HepG2 (cell line): ENCODE measurements around the gene TRIM67. TPM values are rescaled to one million over a fixed set of nuclear protein-coding genes. Genes with fewer than 3 reads are reported as not detected.

Experiments
- ATAD3A ChIP-seq: sonication (generic); formaldehyde crosslinking; IDR thresholded peaks from 2 replicates; pipeline ENCODE4 v1.4.0; 2020; ENCODE audit warnings: missing genetic modification reagents
- CBFB ChIP-seq: sonication (generic); formaldehyde crosslinking; IDR thresholded peaks from 2 replicates; pipeline ENCODE4 v1.4.0; 2020; ENCODE audit warnings: missing genetic modification reagents
- CEBPG ChIP-seq: IDR thresholded peaks from 2 replicates; pipeline ENCODE4 v1.6.1; 2016
- DR1 ChIP-seq: sonication (generic); formaldehyde crosslinking; IDR thresholded peaks from 2 replicates; pipeline ENCODE4 v1.8.0; 2021; ENCODE audit warnings: mild to moderate bottlenecking, missing genetic modification reagents, inconsistent platforms
- GFI1 ChIP-seq: sonication (generic); formaldehyde crosslinking; IDR thresholded peaks from 2 replicates; pipeline ENCODE4 v1.5.0; 2020; ENCODE audit warnings: missing genetic modification reagents, mild to moderate bottlenecking, borderline replicate concordance
- HNF1B ChIP-seq: sonication (generic); formaldehyde crosslinking; IDR thresholded peaks from 2 replicates; pipeline ENCODE4 v1.5.1; 2020; ENCODE audit warnings: mild to moderate bottlenecking, moderate library complexity, missing genetic modification reagents
- HNRNPH1 ChIP-seq: fragments of 200-400 bp; formaldehyde crosslinking; optimal IDR thresholded peaks from 2 replicates; pipeline ENCODE3; 2017; ENCODE audit warnings: mild to moderate bottlenecking, low read depth, low read length
- MAZ ChIP-seq, 2 experiments: sonication (generic) in 1 of 2; formaldehyde crosslinking in 1 of 2; IDR thresholded peaks; 2 replicates each; pipeline versions ENCODE4 v1.5.0 to v1.6.1; 2012 to 2020; ENCODE audit warnings: low read depth in 2 of 2, mild to moderate bottlenecking in 2 of 2, borderline replicate concordance in 1 of 2, improper control_type of control experiment in 1 of 2, low read length in 1 of 2, missing genetic modification reagents in 1 of 2, moderate library complexity in 1 of 2
- NFATC3 ChIP-seq: sonication (generic); formaldehyde crosslinking; IDR thresholded peaks from 2 replicates; pipeline ENCODE4 v1.5.1; 2020; ENCODE audit warnings: mild to moderate bottlenecking, missing genetic modification reagents
- NRL ChIP-seq: sonication (generic); formaldehyde crosslinking; IDR thresholded peaks from 2 replicates; pipeline ENCODE4 v1.5.0; 2020; ENCODE audit warnings: missing genetic modification reagents, mild to moderate bottlenecking, moderate library complexity, borderline replicate concordance
- PAWR ChIP-seq: sonication (generic); formaldehyde crosslinking; IDR thresholded peaks from 2 replicates; pipeline ENCODE4 v1.4.0; 2020; ENCODE audit warnings: missing genetic modification reagents, mild to moderate bottlenecking, borderline replicate concordance
- SMAD9 ChIP-seq: sonication (generic); formaldehyde crosslinking; IDR thresholded peaks from 2 replicates; pipeline ENCODE4 v1.5.1; 2020; ENCODE audit warnings: mild to moderate bottlenecking, missing genetic modification reagents
- TAF1 ChIP-seq: sonication (generic); formaldehyde crosslinking; IDR thresholded peaks from 2 replicates; pipeline ENCODE4 v1.4.0; 2020; ENCODE audit warnings: missing genetic modification reagents
- TARDBP ChIP-seq: sonication (generic); formaldehyde crosslinking; IDR thresholded peaks from 2 replicates; pipeline ENCODE4 v1.8.0; 2022; ENCODE audit warnings: mild to moderate bottlenecking, missing genetic modification reagents
- ZNF10 ChIP-seq: sonication (generic); formaldehyde crosslinking; IDR thresholded peaks from 2 replicates; pipeline ENCODE4 v1.4.0; 2020; ENCODE audit warnings: mild to moderate bottlenecking, low read depth, missing genetic modification reagents, borderline replicate concordance
- ZNF543 ChIP-seq: sonication (generic); formaldehyde crosslinking; IDR thresholded peaks from 2 replicates; pipeline ENCODE4 v1.4.0; 2020; ENCODE audit warnings: mild to moderate bottlenecking, missing genetic modification reagents
- ZNF598 ChIP-seq: sonication (generic); formaldehyde crosslinking; IDR thresholded peaks from 2 replicates; pipeline ENCODE4 v1.5.1; 2020; ENCODE audit warnings: mild to moderate bottlenecking, missing genetic modification reagents, borderline replicate concordance
- ZNF710 ChIP-seq: sonication (generic); formaldehyde crosslinking; IDR thresholded peaks from 2 replicates; pipeline ENCODE4 v1.5.0; 2020; ENCODE audit warnings: mild to moderate bottlenecking, missing genetic modification reagents, borderline replicate concordance
- ZNF883 ChIP-seq: sonication (generic); formaldehyde crosslinking; IDR thresholded peaks from 2 replicates; pipeline ENCODE4 v1.5.1; 2020; ENCODE audit warnings: mild to moderate bottlenecking, missing genetic modification reagents; ENCODE audit errors: not compliant biosample characterization
- ZZZ3 ChIP-seq: sonication (generic); formaldehyde crosslinking; IDR thresholded peaks from 2 replicates; pipeline ENCODE4 v1.4.0; 2020; ENCODE audit warnings: missing genetic modification reagents, mild to moderate bottlenecking, borderline replicate concordance
- polyA plus RNA-seq, 8 experiments: library from polyadenylated mRNA; depleted of rRNA in 3 of 8; stranded (reverse) in 7 of 8; unstranded in 1 of 8; fragments of >200 nt; fragmentation: Illumina TruSeq in 4 of 8; extraction: Trizol in 4 of 8; gene quantifications; 2 replicates each; pipeline versions ENCODE4 v1.2.1 to v1.2.3, GENCODE V29; 2011 to 2016; ENCODE audit warnings: low read depth in 4 of 8, missing spikeins in 1 of 8, mixed read lengths in 1 of 8; ENCODE audit not compliant: insufficient read depth in 1 of 8
- total RNA-seq, 5 experiments: library from RNA; depleted of rRNA; stranded (reverse); fragments of >200 nt; fragmentation: Illumina TruSeq; extraction: Trizol; gene quantifications; 2 replicates each; pipeline ENCODE4 v1.2.3, GENCODE V29; 2016; ENCODE audit warnings: low read depth in 1 of 5
- TF ChIP-seq, protein P1 (sequence below): IDR thresholded peaks from 2 replicates; pipeline ENCODE4 v1.6.1; 2016; ENCODE audit warnings: control low read depth
- TF ChIP-seq, protein P2 (sequence below): sonication (generic); formaldehyde crosslinking; IDR thresholded peaks from 2 replicates; pipeline ENCODE4 v1.4.0; 2020; ENCODE audit warnings: mild to moderate bottlenecking, missing genetic modification reagents
- TF ChIP-seq, protein P3 (sequence below): sonication (generic); formaldehyde crosslinking; IDR thresholded peaks from 2 replicates; pipeline ENCODE4 v1.5.0; 2020; ENCODE audit warnings: missing genetic modification reagents

The TRIM67 gene
- total and polyA plus RNA-seq, 2 of the 13 experiments (the other 11 are each of a cell fraction or from before 2014, with no cell fraction given): not detected

- TF ChIP-seq ZNF598 (CRISPR knock-in tag) (no peak), ZNF883 (CRISPR knock-in tag) (no peak), ZNF710 (peak; percentile 65), ZNF543 (CRISPR knock-in tag) (no peak), TARDBP (CRISPR knock-in tag) (peak; percentile 78), NFATC3 (CRISPR knock-in tag) (no peak), HNF1B (CRISPR knock-in tag) (peak; percentile 96), MAZ (IDR thresholded peaks at IDR 0.05; ENCODE audit: borderline replicate concordance, low read depth, low read length) (no peak), MAZ (CRISPR knock-in tag; IDR thresholded peaks at IDR 0.05; ENCODE audit: low read depth) (no peak), CEBPG (peak; percentile 30), DR1 (CRISPR knock-in tag) (no peak), GFI1 (CRISPR knock-in tag) (peak; percentile 95), PAWR (CRISPR knock-in tag) (no peak), SMAD9 (CRISPR knock-in tag) (no peak), ATAD3A (no peak), ZNF10 (CRISPR knock-in tag) (no peak), ZZZ3 (CRISPR knock-in tag) (no peak), NRL (CRISPR knock-in tag) (no peak), HNRNPH1 (no peak), CBFB (CRISPR knock-in tag) (no peak), TAF1 (CRISPR knock-in tag) (no peak)
- TF ChIP-seq, protein P1, sequence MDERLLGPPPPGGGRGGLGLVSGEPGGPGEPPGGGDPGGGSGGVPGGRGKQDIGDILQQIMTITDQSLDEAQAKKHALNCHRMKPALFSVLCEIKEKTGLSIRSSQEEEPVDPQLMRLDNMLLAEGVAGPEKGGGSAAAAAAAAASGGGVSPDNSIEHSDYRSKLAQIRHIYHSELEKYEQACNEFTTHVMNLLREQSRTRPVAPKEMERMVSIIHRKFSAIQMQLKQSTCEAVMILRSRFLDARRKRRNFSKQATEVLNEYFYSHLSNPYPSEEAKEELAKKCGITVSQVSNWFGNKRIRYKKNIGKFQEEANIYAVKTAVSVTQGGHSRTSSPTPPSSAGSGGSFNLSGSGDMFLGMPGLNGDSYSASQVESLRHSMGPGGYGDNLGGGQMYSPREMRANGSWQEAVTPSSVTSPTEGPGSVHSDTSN (CRISPR knock-in tag): 0 out of 2 replicates have a peak, but pooled peaks have one; percentile 45
- TF ChIP-seq, protein P2, sequence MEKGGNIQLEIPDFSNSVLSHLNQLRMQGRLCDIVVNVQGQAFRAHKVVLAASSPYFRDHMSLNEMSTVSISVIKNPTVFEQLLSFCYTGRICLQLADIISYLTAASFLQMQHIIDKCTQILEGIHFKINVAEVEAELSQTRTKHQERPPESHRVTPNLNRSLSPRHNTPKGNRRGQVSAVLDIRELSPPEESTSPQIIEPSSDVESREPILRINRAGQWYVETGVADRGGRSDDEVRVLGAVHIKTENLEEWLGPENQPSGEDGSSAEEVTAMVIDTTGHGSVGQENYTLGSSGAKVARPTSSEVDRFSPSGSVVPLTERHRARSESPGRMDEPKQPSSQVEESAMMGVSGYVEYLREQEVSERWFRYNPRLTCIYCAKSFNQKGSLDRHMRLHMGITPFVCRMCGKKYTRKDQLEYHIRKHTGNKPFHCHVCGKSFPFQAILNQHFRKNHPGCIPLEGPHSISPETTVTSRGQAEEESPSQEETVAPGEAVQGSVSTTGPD (CRISPR knock-in tag): peak; percentile 89; the same call in 1 of the 2 replicates
- TF ChIP-seq, protein P3, sequence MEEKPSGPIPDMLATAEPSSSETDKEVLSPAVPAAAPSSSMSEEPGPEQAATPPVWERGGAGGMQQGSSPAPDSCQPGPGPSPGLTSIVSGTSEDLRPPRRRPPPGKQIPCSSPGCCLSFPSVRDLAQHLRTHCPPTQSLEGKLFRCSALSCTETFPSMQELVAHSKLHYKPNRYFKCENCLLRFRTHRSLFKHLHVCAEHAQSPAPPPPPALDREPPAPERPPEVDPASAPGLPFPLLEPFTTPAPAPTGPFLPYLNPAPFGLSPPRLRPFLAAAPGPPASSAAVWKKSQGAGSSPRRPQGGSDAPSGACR: no peak
Measured at GRCh38 chr1:231194843-231195516, 33.1 kb downstream of the TRIM67 start (continued).
